Measurements from ENCODE around the gene HINT2.

Gene HINT2

GRCh38 chr9:35840881-35841644, 26.2 kb upstream of the HINT2 start:
- DNase-seq = no peak

- no peak for DNase-seq
These were observed 25.1 kb upstream of the HINT2 start for GRCh38 chr9:35839926-35840325.

- DNase-seq = no peak
These were observed 21.8 kb upstream of the HINT2 start for GRCh38 chr9:35836595-35836994.

- DNase-seq = no peak
These were observed 20.9 kb upstream of the HINT2 start for GRCh38 chr9:35835766-35836165.

- no peak for DNase-seq
These were observed 20.4 kb upstream of the HINT2 start for GRCh38 chr9:35835216-35835632.

- DNase-seq = no peak
These were observed 19.7 kb upstream of the HINT2 start for GRCh38 chr9:35834260-35835215.

- DNase-seq = no peak
These were observed 18.0 kb upstream of the HINT2 start for GRCh38 chr9:35832814-35833213.

- no peak for DNase-seq
These were observed 16.2 kb upstream of the HINT2 start for GRCh38 chr9:35831040-35831439.

GRCh38 chr9:35829764-35830096, 14.9 kb upstream of the HINT2 start:
- DNase-seq = no peak

- peak; percentile 92 for DNase-seq
These were observed 14.4 kb upstream of the HINT2 start, which contains the start of gene TMEM8B for GRCh38 chr9:35829084-35829763. TMEM8B (plus strand) TSS chr9:35829228; CDS start chr9:35829448, 220 bp downstream.

- no peak for DNase-seq
These were observed 13.9 kb upstream of the HINT2 start, which contains the start of gene FAM221B for GRCh38 chr9:35828716-35829083. FAM221B (minus strand) TSS chr9:35828732; CDS start chr9:35826161, 2,571 bp downstream.

- DNase-seq = no peak
These were observed 12.6 kb upstream of the HINT2 start for GRCh38 chr9:35827486-35827885.

- peak; percentile 62 for DNase-seq
These were observed 11.3 kb upstream of the HINT2 start for GRCh38 chr9:35826071-35826701.

- DNase-seq = no peak
These were observed 8.1 kb upstream of the HINT2 start for GRCh38 chr9:35822926-35823325.

GRCh38 chr9:35820076-35820475, 5.2 kb upstream of the HINT2 start:
- no peak for DNase-seq

GRCh38 chr9:35818341-35818740, 3.5 kb upstream of the HINT2 start:
- DNase-seq = no peak

- no peak for DNase-seq
These were observed 1.9 kb upstream of the HINT2 start for GRCh38 chr9:35816708-35817107.

- DNase-seq = peak; percentile 65
These were observed 569 bp downstream of the HINT2 start for GRCh38 chr9:35814106-35814840.

- DNase-seq = no peak
These were observed 1.3 kb downstream of the HINT2 start for GRCh38 chr9:35813434-35814105.

GRCh38 chr9:35812025-35812602, 2.7 kb downstream of the HINT2 start, which contains the start of gene SPAG8:
SPAG8 (minus strand) TSS chr9:35812262; CDS start chr9:35812147, 115 bp downstream.
- DNase-seq = peak; percentile 94

All from inflammatory macrophage treated with lipopolysaccharide for 4 hours (primary cell).